ENCODE measurements around the gene POLR3A.
A peak's percentile ranks its signal among the peaks of the same experiment; 100 is the strongest.

The POLR3A gene

DNA sequence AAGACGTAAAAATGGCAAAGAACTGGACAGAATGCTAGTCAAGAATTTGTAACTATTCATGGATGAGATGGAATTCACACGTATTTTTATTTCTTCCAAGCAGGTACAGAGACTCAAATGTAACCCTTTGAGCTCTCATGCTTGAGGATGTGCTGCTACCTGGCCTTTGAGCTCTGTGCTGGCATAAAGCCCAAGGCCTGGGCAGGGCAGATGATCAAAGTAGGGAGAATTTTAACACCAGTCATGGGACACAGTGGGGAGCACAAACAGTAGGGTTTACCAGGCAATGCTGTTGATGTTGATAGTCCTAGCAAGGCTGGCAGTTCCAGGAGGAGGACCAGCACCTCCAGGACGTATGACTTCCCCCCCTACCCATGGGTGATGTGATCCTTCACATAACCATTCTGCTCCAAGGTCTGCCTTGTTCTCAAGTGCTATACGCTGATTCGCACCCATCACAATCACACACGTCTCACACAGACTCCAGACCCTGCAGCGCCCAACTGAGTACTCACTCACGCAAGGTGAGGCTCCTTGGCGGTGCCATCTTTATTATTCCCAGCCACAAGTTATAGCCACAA, 54.1 kb downstream of the POLR3A start:
- TF ChIP-seq, protein P1, sequence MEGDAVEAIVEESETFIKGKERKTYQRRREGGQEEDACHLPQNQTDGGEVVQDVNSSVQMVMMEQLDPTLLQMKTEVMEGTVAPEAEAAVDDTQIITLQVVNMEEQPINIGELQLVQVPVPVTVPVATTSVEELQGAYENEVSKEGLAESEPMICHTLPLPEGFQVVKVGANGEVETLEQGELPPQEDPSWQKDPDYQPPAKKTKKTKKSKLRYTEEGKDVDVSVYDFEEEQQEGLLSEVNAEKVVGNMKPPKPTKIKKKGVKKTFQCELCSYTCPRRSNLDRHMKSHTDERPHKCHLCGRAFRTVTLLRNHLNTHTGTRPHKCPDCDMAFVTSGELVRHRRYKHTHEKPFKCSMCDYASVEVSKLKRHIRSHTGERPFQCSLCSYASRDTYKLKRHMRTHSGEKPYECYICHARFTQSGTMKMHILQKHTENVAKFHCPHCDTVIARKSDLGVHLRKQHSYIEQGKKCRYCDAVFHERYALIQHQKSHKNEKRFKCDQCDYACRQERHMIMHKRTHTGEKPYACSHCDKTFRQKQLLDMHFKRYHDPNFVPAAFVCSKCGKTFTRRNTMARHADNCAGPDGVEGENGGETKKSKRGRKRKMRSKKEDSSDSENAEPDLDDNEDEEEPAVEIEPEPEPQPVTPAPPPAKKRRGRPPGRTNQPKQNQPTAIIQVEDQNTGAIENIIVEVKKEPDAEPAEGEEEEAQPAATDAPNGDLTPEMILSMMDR (conservative IDR thresholded peaks at IDR 0.05; ENCODE audit: control insufficient read depth, insufficient read depth, low read depth, low read length), result no peak
- no peak for DNase-seq (ENCODE audit: low read depth)
- no peak overlapping the region for H3K4me3 ChIP-seq (ENCODE audit: control insufficient read depth, low read depth, low read length)

DNA sequence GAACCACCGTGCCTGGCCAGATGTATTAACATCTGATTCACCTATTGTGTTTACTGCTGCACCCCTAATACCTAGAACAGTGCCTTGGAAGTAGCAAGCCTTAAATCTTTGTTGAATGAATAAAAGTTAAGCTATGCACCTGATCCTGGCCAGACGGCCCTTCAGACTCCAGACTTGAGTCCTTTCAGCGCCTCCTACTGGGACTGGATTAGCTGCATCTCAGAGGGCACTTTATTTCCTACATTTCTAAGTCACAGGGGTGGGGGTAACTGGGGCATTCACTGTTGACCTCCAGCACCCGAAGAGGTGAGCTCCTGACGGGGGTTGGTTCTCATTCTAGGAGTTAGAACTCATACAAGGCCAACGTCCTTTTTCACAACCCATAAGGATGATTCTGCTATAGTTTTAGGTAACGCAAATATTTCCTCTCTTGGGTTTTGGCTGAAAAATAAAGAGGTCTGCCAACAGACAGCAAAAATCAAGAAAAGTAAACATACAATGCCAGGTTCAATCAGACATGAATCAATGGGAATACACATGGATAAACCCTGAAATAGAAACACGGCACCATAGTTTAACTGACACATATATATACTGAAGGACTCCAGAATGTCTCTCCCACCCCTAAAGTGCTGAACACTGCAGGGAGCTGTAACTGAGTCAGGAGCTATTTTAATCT, 54.8 kb downstream of the POLR3A start:
- no peak overlapping the region for H3K4me3 ChIP-seq (ENCODE audit: control insufficient read depth, low read depth, low read length)
- peak; percentile 70 for DNase-seq (ENCODE audit: low read depth)
- TF ChIP-seq, protein P1 (conservative IDR thresholded peaks at IDR 0.05; ENCODE audit: control insufficient read depth, insufficient read depth, low read depth, low read length), result peak; percentile 50

DNA sequence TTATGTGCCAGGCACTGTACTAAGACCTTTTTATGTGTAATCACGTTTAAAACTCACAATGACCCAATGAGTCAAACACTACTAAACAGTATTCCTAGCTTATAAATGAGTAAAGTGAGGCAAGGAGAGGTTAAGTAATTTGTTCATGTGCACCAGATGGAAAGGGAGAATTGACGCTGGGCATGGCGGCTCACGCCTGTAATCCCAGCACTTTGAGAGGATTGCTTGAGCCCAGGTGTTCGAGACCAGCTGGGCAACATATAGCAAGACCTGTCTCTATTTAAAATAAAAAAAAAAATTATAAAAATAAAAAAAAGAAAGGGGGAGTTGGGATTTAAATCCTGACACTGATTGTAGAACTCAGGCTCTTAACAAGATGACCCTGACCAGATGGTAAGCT, 56.0 kb downstream of the POLR3A start:
- DNase-seq (ENCODE audit: low read depth), result no peak
- TF ChIP-seq, protein P1 (conservative IDR thresholded peaks at IDR 0.05; ENCODE audit: control insufficient read depth, insufficient read depth, low read depth, low read length), result no peak
- H3K4me3 ChIP-seq (ENCODE audit: control insufficient read depth, low read depth, low read length), result no peak overlapping the region

DNA sequence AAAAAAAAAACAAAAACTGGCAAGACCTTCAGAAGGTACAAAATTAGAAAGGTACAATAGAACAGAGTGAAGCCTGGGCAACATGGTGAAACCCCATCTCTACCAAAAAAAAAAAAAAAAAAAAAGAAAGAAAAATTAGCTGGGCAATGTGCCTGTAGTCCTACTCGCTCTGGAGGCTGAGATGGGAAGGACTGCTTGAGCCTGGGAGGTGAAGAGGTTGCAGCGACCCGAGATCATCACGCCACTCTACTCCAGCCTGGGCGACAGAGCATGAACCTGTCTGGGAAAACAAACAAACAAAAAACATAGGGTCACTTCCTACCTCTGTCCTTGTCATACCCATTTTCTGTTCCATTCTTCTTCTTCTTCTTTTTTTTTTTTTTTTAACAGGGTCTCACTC, 57.2 kb downstream of the POLR3A start:
- TF ChIP-seq, protein P1 (conservative IDR thresholded peaks at IDR 0.05; ENCODE audit: control insufficient read depth, insufficient read depth, low read depth, low read length), result no peak
- no peak overlapping the region for H3K4me3 ChIP-seq (ENCODE audit: control insufficient read depth, low read depth, low read length)
- DNase-seq (ENCODE audit: low read depth), result no peak

DNA sequence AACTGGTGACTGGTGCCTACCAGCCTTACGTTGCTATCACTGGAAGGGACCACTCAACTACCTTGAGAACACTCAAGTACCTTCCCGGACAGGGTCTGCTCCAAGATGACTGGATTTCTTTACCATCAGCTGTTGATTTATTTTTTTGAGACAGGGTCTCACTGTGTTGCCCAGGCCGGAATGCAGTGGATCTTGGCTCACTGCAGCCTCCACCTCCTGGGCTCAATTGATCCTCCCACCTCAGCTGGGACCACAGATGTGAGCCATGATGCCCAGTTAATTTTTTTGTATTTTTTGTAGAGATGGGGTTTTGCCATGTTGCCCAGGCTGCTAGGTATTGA, 57.5 kb downstream of the POLR3A start:
- H3K4me3 ChIP-seq (ENCODE audit: control insufficient read depth, low read depth, low read length), result no peak overlapping the region
- TF ChIP-seq, protein P1 (conservative IDR thresholded peaks at IDR 0.05; ENCODE audit: control insufficient read depth, insufficient read depth, low read depth, low read length), result no peak
- no peak for DNase-seq (ENCODE audit: low read depth)

DNA sequence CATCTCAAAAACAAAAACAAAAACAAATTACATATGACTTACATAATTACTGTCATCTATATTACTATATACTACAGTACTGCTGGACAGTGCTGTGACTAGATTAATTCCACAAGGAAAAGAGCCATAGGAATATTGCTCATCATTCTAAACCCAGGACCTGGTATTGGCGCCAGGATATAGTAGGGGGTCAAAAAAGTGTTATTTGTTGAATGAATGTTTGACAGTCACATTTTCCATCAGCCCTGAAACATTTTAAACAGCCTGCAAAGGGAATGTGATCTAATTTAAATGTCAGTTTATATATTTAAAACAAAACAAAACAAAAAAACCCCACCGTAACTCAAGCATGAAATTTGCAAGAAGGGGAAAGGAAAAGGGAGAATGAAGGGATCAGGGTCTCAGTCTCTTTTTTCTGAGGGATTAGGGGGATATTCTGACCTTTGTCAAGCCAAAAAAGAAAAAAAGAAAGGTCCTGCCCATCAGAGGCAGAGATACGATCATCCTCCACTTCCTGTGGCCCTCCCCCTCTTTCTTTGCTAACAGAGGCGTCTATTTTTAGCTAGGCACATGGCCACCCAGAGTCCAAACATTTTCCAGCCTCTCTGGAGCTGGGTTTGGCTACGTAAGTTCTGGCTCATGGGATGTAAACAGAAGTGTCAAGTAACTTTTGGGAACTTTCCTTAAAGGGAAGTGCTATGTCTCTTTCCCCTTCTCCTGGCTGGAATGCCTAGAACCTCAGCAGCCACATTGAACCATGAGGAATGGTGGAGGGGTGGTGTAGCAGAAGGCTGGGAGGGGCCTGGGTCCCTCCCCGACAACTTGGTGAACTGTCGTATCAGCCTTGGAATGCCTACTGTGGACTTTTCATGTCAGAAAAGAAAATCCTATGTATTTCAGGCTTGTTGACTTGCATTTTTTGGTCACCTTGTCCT, 58.2 kb downstream of the POLR3A start:
- TF ChIP-seq, protein P1 (conservative IDR thresholded peaks at IDR 0.05; ENCODE audit: control insufficient read depth, insufficient read depth, low read depth, low read length), result no peak
- peak; percentile 95 for DNase-seq (ENCODE audit: low read depth)
- no peak overlapping the region for H3K4me3 ChIP-seq (ENCODE audit: control insufficient read depth, low read depth, low read length)

Measured in fibroblast of mammary gland (primary cell).